Natural killer cell (primary cell): ENCODE data around the gene SLC25A47. TPM values are rescaled to one million over a fixed set of nuclear protein-coding genes. Genes with fewer than 3 reads are reported as not detected.

Experiments used
- ATAC-seq, 3 donors: fragments of 150-1000 bp in 2 of 3; fragments of 200-7000 bp in 1 of 3; cut with Tn5 transposase; 1 replicate in 1 of 3; 2 replicates in 2 of 3; pipeline ENCODE4 v1.10.0; 2021; ENCODE audit warnings: mild to moderate bottlenecking in 2 of 3, moderate library complexity in 2 of 3
- DNase-seq, 2 donors: peaks; one replicate each; pipeline versions ENCODE4 v3.0.0 to v3.0.0-alpha.2; 2013 to 2021; ENCODE audit warnings: mixed read lengths in 1 of 2
- H3K27ac ChIP-seq: one replicate; pipeline ENCODE4 v1.5.1; 2013; ENCODE audit warnings: mild to moderate bottlenecking, low read length
- H3K27me3 ChIP-seq: one replicate; pipeline ENCODE4 v1.6.1; 2013; ENCODE audit warnings: low read length; ENCODE audit not compliant: control insufficient read depth, insufficient read depth
- H3K36me3 ChIP-seq: one replicate; pipeline ENCODE4 v1.6.1; 2013; ENCODE audit warnings: low read length; ENCODE audit not compliant: control insufficient read depth, insufficient read depth
- H3K4me1 ChIP-seq: one replicate; pipeline ENCODE4 v1.6.1; 2013; ENCODE audit warnings: low read length; ENCODE audit not compliant: control insufficient read depth, insufficient read depth
- H3K4me3 ChIP-seq: one replicate; pipeline ENCODE4 v1.5.1; 2013; ENCODE audit warnings: low read length
- H3K9me3 ChIP-seq: one replicate; pipeline ENCODE4 v1.6.1; 2013; ENCODE audit warnings: low read length; ENCODE audit not compliant: control insufficient read depth, insufficient read depth
- H3K27ac Mint-ChIP-seq, 2 donors: one replicate each; pipeline ENCODE4 v1.8.0; 2022; ENCODE audit warnings: mild to moderate bottlenecking in 2 of 2, mixed read lengths in 2 of 2, moderate library complexity in 1 of 2
- H3K27me3 Mint-ChIP-seq, 2 donors: one replicate each; pipeline ENCODE4 v1.8.0; 2022; ENCODE audit warnings: low read depth in 2 of 2, mixed read lengths in 2 of 2
- H3K36me3 Mint-ChIP-seq: one replicate; pipeline ENCODE4 v1.8.0; 2022; ENCODE audit warnings: mixed read lengths
- H3K4me1 Mint-ChIP-seq, 2 donors: one replicate each; pipeline ENCODE4 v1.8.0; 2022; ENCODE audit warnings: mixed read lengths in 2 of 2
- H3K4me3 Mint-ChIP-seq: one replicate; pipeline ENCODE4 v1.8.0; 2022; ENCODE audit warnings: mild to moderate bottlenecking, moderate library complexity, mixed read lengths
- H3K9me3 Mint-ChIP-seq, 2 donors: one replicate each; pipeline ENCODE4 v1.8.0; 2022; ENCODE audit warnings: mixed read lengths in 2 of 2
- CTCF ChIP-seq: fragments of 200-600 bp; IDR thresholded peaks from one replicate; pipeline ENCODE4 v1.8.0; 2022; ENCODE audit warnings: antibody characterized with exemption
- WGBS: methylation state at CpG from one replicate; pipeline ENCODE4 v1.1.7; 2013; ENCODE audit warnings: missing lambda C conversion rate; ENCODE audit not compliant: insufficient coverage; 5-methylcytosine and 5-hydroxymethylcytosine counted together
- intact Hi-C: fragments of 100-400 bp; cut with micrococcal nuclease; formaldehyde crosslinking; loops from one replicate; pipeline ENCODE4 v1.14.2; 2022
- total RNA-seq, 4 donors: library from RNA; stranded (reverse); fragments of 120-200 nt in 1 of 4; gene quantifications; one replicate each; pipeline versions ENCODE4 v1.2.3 to v1.2.4, GENCODE V29; 2013 to 2022

SLC25A47 gene
- total RNA-seq, 3 donors from 2014 or later (not counting 1 experiment from before 2014, with no cell fraction given) = 0.20 TPM; not detected in 2

- H3K4me3 ChIP-seq = no peak overlapping the region
- no peaks in the 10 kb centered on the region for H3K36me3 Mint-ChIP-seq
- ATAC-seq (no peak), DNase-seq (no peak)
- H3K4me1 ChIP-seq = peaks cover 18% of the 10 kb centered on the region
- WGBS = 84% methylated on average over 12 of the region's 12 CpGs
- no peaks in the 10 kb centered on the region for H3K27me3 Mint-ChIP-seq
- H3K9me3 ChIP-seq = no peaks in the 10 kb centered on the region
- intact Hi-C loops = loop anchor here (5.0 kb wide), 2 partner anchors 46 to 306 kb away; no protein-coding TSS in a partner anchor
- no peak for TF ChIP-seq CTCF
- H3K27me3 ChIP-seq = no peaks in the 10 kb centered on the region
- peaks cover 5 to 6% of the 10 kb centered on the region in 2 donors for H3K4me1 Mint-ChIP-seq
- H3K27ac Mint-ChIP-seq = no peak overlapping the region
- no peaks in the 10 kb centered on the region for H3K9me3 Mint-ChIP-seq
- no peak overlapping the region for H3K4me3 Mint-ChIP-seq
- no peaks in the 10 kb centered on the region for H3K36me3 ChIP-seq
- H3K27ac ChIP-seq = no peak overlapping the region
These were observed 34.6 kb upstream of the SLC25A47 start for GRCh38 chr14:100288382-100289185.

- no peaks in the 10 kb centered on the region for H3K36me3 Mint-ChIP-seq
- WGBS = 76% methylated on average over 9 of the region's 9 CpGs
- H3K27ac ChIP-seq = no peak overlapping the region
- no peak for TF ChIP-seq CTCF
- no peaks in the 10 kb centered on the region for H3K36me3 ChIP-seq
- H3K27me3 ChIP-seq = no peaks in the 10 kb centered on the region
- no peak overlapping the region for H3K4me3 Mint-ChIP-seq
- no peaks in the 10 kb centered on the region for H3K9me3 ChIP-seq
- H3K9me3 Mint-ChIP-seq = no peaks in the 10 kb centered on the region
- H3K27me3 Mint-ChIP-seq = no peaks in the 10 kb centered on the region
- ATAC-seq (no peak), DNase-seq (no peak)
- H3K4me1 ChIP-seq = peaks cover 10% of the 10 kb centered on the region
- H3K4me1 Mint-ChIP-seq = peaks cover 0 to 6% of the 10 kb centered on the region in 2 donors
- no peak overlapping the region for H3K4me3 ChIP-seq
- H3K27ac Mint-ChIP-seq = no peak overlapping the region
- intact Hi-C loops = loop anchor here (5.0 kb wide), 2 partner anchors 48 to 308 kb away; no protein-coding TSS in a partner anchor
These were observed 33.1 kb upstream of the SLC25A47 start for GRCh38 chr14:100289916-100290606.

- no peak for TF ChIP-seq CTCF
- no peaks in the 10 kb centered on the region for H3K36me3 Mint-ChIP-seq
- ATAC-seq (no peak), DNase-seq (no peak)
- no peaks in the 10 kb centered on the region for H3K9me3 Mint-ChIP-seq
- no peak overlapping the region for H3K27ac ChIP-seq
- no peaks in the 10 kb centered on the region for H3K9me3 ChIP-seq
- peaks cover 0 to 6% of the 10 kb centered on the region in 2 donors for H3K4me1 Mint-ChIP-seq
- peaks cover 8% of the 10 kb centered on the region for H3K4me1 ChIP-seq
- H3K4me3 Mint-ChIP-seq = no peak overlapping the region
- no peaks in the 10 kb centered on the region for H3K36me3 ChIP-seq
- no peaks in the 10 kb centered on the region for H3K27me3 ChIP-seq
- WGBS = 95% methylated on average over 12 of the region's 12 CpGs
- no peaks in the 10 kb centered on the region for H3K27me3 Mint-ChIP-seq
- no peak overlapping the region for H3K27ac Mint-ChIP-seq
- no peak overlapping the region for H3K4me3 ChIP-seq
- intact Hi-C loops = no loop called here
These were observed 32.4 kb upstream of the SLC25A47 start for GRCh38 chr14:100290607-100291304.
